ENCODE measurements around the gene CCDC180. TPM values are rescaled to one million over a fixed set of nuclear protein-coding genes. Genes with fewer than 3 reads are reported as not detected.
A peak's percentile ranks its signal among the peaks of the same experiment; 100 is the strongest.

CCDC180 gene
- total RNA-seq, 1 donor = 4.2 TPM

DNA sequence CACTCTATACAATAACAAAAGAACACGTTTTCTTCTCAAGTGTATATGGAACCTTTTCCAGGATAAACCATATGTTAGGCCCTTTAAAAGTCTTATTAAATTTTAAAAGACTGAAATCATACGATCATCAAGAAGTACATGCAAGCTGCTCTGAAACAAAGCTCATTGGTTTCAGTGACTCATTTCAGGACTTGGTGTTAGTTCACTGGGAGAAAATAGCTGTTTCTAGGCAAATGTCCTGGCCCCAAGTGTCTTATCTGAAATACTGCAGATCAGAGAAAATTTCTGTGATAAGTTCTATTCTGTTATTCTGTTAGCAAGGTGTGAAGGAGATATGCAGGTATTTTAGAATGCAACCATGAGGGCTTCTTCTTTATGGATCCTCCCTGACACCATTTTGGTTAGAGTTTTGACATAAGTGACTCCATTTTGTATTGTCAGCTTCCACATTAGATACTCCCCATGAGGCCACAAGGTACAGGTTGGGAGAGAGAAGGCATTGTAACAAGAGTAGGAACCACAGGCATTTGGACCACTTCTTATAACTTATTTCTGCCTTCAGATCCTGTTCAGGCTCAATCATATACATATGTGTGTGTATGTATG lies 7.5 kb upstream of the CCDC180 start:
- DNase-seq (ENCODE audit: low read depth) = no peak
- TF ChIP-seq CTCF (IDR thresholded peaks at IDR 0.05; ENCODE audit: insufficient read depth, low read length) = no peak
- no peak overlapping the region for H3K4me3 ChIP-seq (ENCODE audit: low read depth, low read length)

GRCh38 chr9:97300586-97300985 lies 6.9 kb upstream of the CCDC180 start:
- DNase-seq (ENCODE audit: low read depth) = no peak
- no peak for TF ChIP-seq CTCF (IDR thresholded peaks at IDR 0.05; ENCODE audit: insufficient read depth, low read length)
- no peak overlapping the region for H3K4me3 ChIP-seq (ENCODE audit: low read depth, low read length)

DNA sequence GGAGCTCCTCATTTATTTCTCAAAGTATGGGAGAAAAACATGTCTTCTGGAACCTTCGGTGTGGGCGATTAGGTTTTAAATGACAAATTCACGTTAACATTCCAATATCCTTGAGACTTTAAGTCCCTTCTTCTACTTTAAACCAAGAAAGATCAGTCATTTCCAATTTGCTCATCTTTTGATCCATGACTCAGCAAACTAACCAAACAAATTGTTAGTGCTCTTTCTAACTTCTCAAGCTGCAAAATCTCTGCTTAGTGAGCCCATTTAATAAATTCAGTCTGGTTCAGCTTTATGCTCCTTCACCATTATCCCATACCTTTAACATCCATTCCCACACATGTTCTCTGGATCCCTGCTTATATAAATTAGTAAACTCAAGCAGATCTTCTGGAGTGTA lies 5.5 kb upstream of the CCDC180 start:
- no peak overlapping the region for H3K4me3 ChIP-seq (ENCODE audit: low read depth, low read length)
- TF ChIP-seq CTCF (IDR thresholded peaks at IDR 0.05; ENCODE audit: insufficient read depth, low read length) = no peak
- no peak for DNase-seq (ENCODE audit: low read depth)

DNA sequence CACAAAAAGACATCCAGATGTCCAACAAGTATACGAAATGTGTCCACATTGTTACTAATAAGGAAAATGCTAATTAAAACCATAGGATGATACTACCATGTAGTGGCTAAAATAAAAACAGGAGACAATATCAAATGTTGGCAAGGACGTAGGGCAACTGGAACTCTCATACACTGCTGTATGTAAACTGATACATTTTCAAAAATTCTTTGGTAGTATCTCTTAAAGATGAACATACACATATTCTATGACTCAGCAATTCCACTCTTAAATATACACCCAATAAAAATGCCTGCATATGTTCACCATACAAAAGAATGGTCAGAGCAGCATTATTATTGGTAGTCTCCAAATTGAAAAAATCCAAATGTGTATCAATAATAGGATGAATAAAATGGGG lies 2.9 kb upstream of the CCDC180 start:
- DNase-seq (ENCODE audit: low read depth) = no peak
- H3K4me3 ChIP-seq (ENCODE audit: low read depth, low read length) = no peak overlapping the region
- TF ChIP-seq CTCF (IDR thresholded peaks at IDR 0.05; ENCODE audit: insufficient read depth, low read length) = no peak

GRCh38 chr9:97305501-97306298 lies 1.8 kb upstream of the CCDC180 start:
- DNase-seq (ENCODE audit: low read depth) = no peak
- H3K4me3 ChIP-seq (ENCODE audit: low read depth, low read length) = no peak overlapping the region
- no peak for TF ChIP-seq CTCF (IDR thresholded peaks at IDR 0.05; ENCODE audit: insufficient read depth, low read length)

GRCh38 chr9:97307091-97307490 lies 368 bp upstream of the CCDC180 start:
- peak; percentile 39 for DNase-seq (ENCODE audit: low read depth)
- no peak for TF ChIP-seq CTCF (IDR thresholded peaks at IDR 0.05; ENCODE audit: insufficient read depth, low read length)
- H3K4me3 ChIP-seq (ENCODE audit: low read depth, low read length) = no peak overlapping the region

All from fibroblast of the aortic adventitia (primary cell).